NAMALWA (cell line): ENCODE measurements around the gene IFT81.

Source experiments
- DNase-seq: peaks from one replicate; pipeline ENCODE4 v3.0.0-alpha.2; 2015; ENCODE audit warnings: low spot score

IFT81 gene

GRCh38 chr12:110156766-110157165 lies 32.6 kb downstream of the IFT81 start:
- no peak for DNase-seq

- no peak for DNase-seq
These were observed 33.4 kb downstream of the IFT81 start for GRCh38 chr12:110157539-110157938.

- no peak for DNase-seq
These were observed 35.6 kb downstream of the IFT81 start for GRCh38 chr12:110159671-110160245.

- peak; percentile 70 for DNase-seq
These were observed 41.5 kb downstream of the IFT81 start for GRCh38 chr12:110165540-110166159.

GRCh38 chr12:110168732-110169455 lies 44.7 kb downstream of the IFT81 start:
- DNase-seq = no peak

GRCh38 chr12:110170535-110171185 lies 46.5 kb downstream of the IFT81 start:
- no peak for DNase-seq

- no peak for DNase-seq
These were observed 47.0 kb downstream of the IFT81 start for GRCh38 chr12:110171186-110171538.

- no peak for DNase-seq
These were observed 47.5 kb downstream of the IFT81 start for GRCh38 chr12:110171636-110172035.

GRCh38 chr12:110174373-110174996 lies 50.3 kb downstream of the IFT81 start:
- no peak for DNase-seq

- DNase-seq = no peak
These were observed 51.0 kb downstream of the IFT81 start for GRCh38 chr12:110175201-110175600.

GRCh38 chr12:110176745-110177144 lies 52.6 kb downstream of the IFT81 start:
- DNase-seq = no peak

GRCh38 chr12:110179291-110179690 lies 55.1 kb downstream of the IFT81 start:
- DNase-seq = no peak

- no peak for DNase-seq
These were observed 56.4 kb downstream of the IFT81 start for GRCh38 chr12:110180591-110181005.

GRCh38 chr12:110182281-110182680 lies 58.1 kb downstream of the IFT81 start:
- DNase-seq = no peak

- DNase-seq = no peak
These were observed 59.2 kb downstream of the IFT81 start for GRCh38 chr12:110183386-110183785.

- DNase-seq = no peak
These were observed 61.5 kb downstream of the IFT81 start for GRCh38 chr12:110185626-110186025.

- no peak for DNase-seq
These were observed 61.9 kb downstream of the IFT81 start for GRCh38 chr12:110186059-110186458.

- no peak for DNase-seq
These were observed 69.0 kb downstream of the IFT81 start for GRCh38 chr12:110193196-110193595.

- DNase-seq = no peak
These were observed 72.8 kb downstream of the IFT81 start for GRCh38 chr12:110197003-110197402.

GRCh38 chr12:110198386-110198785 lies 74.2 kb downstream of the IFT81 start:
- no peak for DNase-seq

GRCh38 chr12:110199339-110200123 lies 75.4 kb downstream of the IFT81 start:
- DNase-seq = no peak

- no peak for DNase-seq
These were observed 75.9 kb downstream of the IFT81 start for GRCh38 chr12:110200124-110200417.
